PFSK-1 (cell line): ENCODE results near the gene TRPM3.

Experiments used
- FOXP2 ChIP-seq: optimal IDR thresholded peaks from 2 replicates; pipeline ENCODE3; 2011; ENCODE audit warnings: borderline replicate concordance, control low read depth, inconsistent platforms; ENCODE audit not compliant: insufficient read depth; ENCODE audit errors: extremely low read length, extremely low read depth
- POLR2AphosphoS5 ChIP-seq: IDR thresholded peaks from 2 replicates; pipeline ENCODE4 v1.6.1; 2012; ENCODE audit warnings: low read depth, mild to moderate bottlenecking, control low read depth, low read length, moderate library complexity
- SIN3A ChIP-seq: IDR thresholded peaks from 2 replicates; pipeline ENCODE4 v1.6.1; 2012; ENCODE audit warnings: mild to moderate bottlenecking, low read length, moderate library complexity, borderline replicate concordance; ENCODE audit not compliant: insufficient read depth
- TAF1 ChIP-seq: IDR thresholded peaks from 2 replicates; pipeline ENCODE4 v1.6.1; 2012; ENCODE audit warnings: low read length, control low read depth, borderline replicate concordance; ENCODE audit not compliant: insufficient read depth
- TF ChIP-seq, protein P1 (sequence below), 2 experiments: IDR thresholded peaks; 2 replicates each; pipeline versions ENCODE4 v1.6.1 to v1.8.0; 2011 to 2012; ENCODE audit warnings: low read depth in 2 of 2, low read length in 2 of 2, control low read depth in 1 of 2, inconsistent platforms in 1 of 2, mild to moderate bottlenecking in 1 of 2, moderate library complexity in 1 of 2; ENCODE audit not compliant: insufficient read depth in 1 of 2

TRPM3 gene

DNA sequence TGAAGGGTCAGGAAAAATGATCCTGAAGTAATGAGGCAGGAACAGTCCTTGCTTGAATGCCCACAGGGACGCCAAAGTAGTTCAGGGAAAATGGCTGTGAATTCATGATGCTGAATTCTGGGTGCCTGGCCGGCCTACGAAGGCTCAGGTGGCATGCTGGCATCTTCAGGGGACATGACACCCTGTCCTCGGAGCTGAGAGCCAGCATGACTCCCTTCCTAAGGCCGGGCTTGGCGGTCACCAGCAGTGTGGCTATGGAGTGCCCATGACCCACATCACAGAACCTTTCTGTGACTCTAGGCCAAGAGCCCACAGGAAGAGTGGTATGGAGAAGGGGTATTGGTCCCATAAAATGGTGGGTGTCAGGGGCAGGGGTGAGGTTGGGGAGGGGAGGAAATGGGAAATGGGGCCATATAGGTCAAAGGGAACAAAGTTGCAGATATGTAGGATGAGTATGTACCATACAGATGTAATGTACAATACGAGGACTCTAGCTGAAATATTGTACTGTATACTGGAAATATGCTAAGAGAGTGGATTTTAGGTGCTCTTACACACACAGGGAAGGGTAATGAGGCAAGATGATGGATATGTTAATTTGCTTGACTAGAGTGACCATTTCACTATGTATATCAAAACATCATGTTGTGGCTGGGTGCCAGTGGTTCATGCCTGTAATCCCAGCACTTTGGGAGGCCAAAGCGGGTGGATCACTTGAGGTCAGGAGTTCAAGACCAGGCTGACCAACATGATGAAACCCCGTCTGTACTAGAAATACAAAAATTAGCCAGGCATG, 504.2 kb downstream of the TRPM3 start:
- TF ChIP-seq, protein P1, sequence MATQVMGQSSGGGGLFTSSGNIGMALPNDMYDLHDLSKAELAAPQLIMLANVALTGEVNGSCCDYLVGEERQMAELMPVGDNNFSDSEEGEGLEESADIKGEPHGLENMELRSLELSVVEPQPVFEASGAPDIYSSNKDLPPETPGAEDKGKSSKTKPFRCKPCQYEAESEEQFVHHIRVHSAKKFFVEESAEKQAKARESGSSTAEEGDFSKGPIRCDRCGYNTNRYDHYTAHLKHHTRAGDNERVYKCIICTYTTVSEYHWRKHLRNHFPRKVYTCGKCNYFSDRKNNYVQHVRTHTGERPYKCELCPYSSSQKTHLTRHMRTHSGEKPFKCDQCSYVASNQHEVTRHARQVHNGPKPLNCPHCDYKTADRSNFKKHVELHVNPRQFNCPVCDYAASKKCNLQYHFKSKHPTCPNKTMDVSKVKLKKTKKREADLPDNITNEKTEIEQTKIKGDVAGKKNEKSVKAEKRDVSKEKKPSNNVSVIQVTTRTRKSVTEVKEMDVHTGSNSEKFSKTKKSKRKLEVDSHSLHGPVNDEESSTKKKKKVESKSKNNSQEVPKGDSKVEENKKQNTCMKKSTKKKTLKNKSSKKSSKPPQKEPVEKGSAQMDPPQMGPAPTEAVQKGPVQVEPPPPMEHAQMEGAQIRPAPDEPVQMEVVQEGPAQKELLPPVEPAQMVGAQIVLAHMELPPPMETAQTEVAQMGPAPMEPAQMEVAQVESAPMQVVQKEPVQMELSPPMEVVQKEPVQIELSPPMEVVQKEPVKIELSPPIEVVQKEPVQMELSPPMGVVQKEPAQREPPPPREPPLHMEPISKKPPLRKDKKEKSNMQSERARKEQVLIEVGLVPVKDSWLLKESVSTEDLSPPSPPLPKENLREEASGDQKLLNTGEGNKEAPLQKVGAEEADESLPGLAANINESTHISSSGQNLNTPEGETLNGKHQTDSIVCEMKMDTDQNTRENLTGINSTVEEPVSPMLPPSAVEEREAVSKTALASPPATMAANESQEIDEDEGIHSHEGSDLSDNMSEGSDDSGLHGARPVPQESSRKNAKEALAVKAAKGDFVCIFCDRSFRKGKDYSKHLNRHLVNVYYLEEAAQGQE (IDR thresholded peaks at IDR 0.05; ENCODE audit: insufficient read depth in 1 of 2, low read depth in 2 of 2, low read length in 2 of 2), result no peak
- TF ChIP-seq TAF1, result no peak
- no peak for TF ChIP-seq SIN3A
- no peak for TF ChIP-seq FOXP2
- TF ChIP-seq POLR2AphosphoS5, result no peak

DNA sequence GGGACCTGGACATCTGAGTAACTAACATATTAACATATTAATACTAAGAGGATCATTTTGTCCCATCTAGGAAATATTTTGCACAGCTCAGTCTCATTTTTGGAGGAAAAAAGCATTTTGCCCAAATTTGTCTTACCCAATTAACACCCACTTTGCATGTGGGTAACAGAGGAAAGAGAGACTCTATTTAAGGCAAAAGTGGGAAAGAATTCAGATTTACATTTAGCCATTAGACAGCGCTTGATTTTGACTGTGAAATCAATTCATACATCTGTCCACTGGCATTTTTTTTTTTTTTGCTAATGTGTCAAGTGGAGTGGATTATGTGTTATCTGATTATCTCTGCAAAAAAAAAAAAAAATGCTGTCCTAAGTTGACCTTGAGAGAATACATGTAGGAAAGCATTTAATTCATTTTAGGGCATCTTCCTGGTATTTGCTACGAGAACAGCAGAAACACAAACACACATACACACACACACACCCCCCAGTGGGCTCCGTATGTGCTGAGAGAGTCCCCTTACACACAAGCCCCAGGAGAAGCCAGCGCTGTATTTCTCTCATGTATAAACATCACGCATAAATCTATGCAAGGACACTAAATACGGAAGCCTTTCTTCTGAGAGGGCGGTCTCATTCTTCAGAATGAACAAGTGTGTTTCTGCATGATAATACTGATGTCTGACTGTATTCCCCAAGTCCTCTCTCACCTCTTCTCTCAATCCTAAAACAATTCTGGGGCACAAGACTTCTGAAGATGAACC, 505.0 kb downstream of the TRPM3 start:
- TF ChIP-seq SIN3A (no peak), FOXP2 (no peak), POLR2AphosphoS5 (no peak), TAF1 (no peak)
- TF ChIP-seq, protein P1 (IDR thresholded peaks at IDR 0.05; ENCODE audit: insufficient read depth in 1 of 2, low read depth in 2 of 2, low read length in 2 of 2), result no peak

DNA sequence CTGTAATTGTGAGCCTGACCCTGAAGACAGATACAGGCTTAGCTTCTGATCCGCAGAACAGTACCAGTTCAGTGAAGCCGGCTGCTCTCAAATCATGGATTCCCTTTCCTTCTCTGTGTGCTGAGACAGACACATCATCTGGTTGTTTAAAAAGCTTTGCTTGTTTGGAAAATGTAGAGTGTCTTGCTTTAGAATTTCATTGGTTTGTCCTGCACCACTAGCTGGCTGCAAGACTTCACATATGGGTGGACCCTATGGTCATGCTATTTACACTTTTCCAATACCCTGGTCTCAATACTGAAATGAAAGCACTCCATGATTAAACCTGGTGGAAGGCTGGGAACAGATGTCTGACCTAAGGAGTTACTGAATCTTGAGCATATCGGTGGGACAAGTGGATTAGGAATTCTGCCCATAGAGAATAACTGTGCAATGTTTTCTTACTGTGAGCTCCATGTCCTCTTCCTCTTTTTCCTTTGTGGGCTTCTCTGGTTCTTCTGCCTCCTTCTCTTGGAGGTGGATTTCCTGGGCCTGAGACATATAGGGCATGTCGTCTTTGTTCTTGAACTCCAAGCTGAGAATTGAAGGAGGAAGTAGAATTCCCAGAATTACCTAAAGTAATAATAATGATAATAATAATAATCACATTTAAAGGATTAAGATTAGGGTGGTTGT, 505.8 kb downstream of the TRPM3 start:
- TF ChIP-seq FOXP2 (no peak), SIN3A (no peak), POLR2AphosphoS5 (no peak), TAF1 (no peak)
- TF ChIP-seq, protein P1 (IDR thresholded peaks at IDR 0.05; ENCODE audit: insufficient read depth in 1 of 2, low read depth in 2 of 2, low read length in 2 of 2), result no peak

DNA sequence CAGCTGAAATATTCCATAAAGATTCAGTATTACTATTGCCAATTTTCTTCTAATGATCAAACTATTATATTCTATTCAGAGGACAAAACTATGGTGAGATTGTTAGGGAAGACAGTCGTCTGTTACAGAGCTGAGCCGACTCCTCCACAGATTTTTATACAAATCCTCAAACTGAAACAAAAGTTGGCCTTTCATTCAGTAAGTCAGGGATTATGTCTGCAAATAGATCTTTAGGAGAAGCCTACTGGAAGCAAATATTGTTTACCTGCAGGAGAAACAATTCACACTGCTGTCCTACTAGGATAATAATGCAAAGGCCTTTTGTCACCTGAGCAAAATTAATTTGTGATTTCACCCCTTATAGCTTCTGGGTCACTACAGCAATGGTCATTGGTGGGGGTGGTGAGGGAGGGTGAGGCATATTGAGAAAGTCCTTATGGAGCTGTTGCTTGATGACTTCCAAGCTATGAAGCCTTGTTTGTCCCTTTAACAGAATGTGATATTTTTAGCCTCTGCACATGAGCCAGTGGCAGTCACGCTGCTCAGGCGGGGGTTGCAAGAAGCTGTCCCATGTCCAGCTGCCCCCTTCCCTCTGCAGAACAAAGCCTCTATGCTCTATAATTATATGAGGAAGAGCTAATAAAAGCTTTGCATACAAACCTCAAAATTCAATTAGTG, 506.5 kb downstream of the TRPM3 start:
- TF ChIP-seq TAF1 (no peak), FOXP2 (no peak), POLR2AphosphoS5 (no peak), SIN3A (no peak)
- TF ChIP-seq, protein P1 (IDR thresholded peaks at IDR 0.05; ENCODE audit: insufficient read depth in 1 of 2, low read depth in 2 of 2, low read length in 2 of 2), result no peak
